ENCODE data around the gene TRIM31. TPM values are rescaled to one million over a fixed set of nuclear protein-coding genes. Genes with fewer than 3 reads are reported as not detected.
A peak's percentile ranks its signal among the peaks of the same experiment; 100 is the strongest.

The TRIM31 gene
- total RNA-seq, 1 donor, result not detected

DNA sequence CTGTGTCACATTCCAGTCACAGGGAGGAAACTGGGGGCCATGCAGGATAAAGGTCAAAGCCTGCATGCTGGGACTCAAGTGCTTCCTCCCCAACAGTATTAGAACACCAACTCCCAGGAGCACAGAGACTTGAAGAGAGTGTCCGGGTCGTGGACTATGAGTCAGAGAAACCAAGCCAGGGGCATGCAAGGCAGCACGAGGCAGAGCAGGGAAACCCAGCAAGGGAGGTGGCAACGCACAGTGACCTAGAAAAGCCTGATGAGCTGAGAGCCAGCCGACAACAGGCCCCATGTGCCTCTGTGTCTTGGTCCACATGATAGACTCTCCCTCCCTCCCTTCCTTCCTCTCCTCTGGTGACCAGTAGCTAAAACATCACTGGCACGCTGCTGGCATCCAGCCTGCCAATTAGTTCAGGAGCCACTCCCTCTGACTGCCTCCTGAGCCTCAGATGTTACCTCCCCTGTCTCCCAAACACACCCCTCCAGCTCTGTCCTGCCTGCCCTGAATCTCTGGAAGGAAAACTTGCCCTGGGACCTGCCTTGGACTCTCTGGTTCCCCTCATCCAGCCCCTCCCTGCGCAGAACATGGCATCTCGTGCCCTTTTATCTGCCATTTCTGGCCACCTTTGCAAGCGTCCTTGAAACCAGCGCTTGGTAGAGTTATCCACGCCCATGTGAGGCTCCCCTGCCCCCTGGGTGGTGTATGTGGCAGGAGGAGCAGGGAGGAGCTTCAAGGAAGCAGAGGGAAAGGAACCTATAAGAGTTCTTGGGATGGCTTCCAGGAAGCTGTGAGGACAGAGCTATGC is 21.1 kb downstream of the TRIM31 start:
- no peak for DNase-seq (ENCODE audit: low read depth in 2 of 3, low spot score in 2 of 3)

DNA sequence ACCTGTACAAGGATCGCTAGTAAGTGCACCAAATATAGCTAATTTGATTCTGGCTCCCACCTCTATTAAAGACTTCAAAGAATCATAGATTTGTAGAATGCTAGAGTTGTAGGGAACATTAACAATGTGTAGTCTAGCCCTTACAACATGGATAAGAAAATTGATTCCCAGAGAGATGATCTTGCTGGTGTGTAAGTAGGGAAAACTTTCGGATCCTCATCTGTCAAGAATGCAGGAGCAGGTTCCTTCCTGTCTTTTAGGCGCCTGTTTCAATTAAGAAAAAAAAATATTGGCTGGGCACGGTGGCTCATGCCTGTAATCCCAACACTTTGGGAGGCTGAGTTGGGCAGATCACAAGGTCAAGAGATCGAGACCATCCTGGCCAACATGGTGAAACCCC is 25.0 kb downstream of the TRIM31 start:
- no peak for DNase-seq (ENCODE audit: low read depth in 2 of 3, low spot score in 2 of 3)

DNA sequence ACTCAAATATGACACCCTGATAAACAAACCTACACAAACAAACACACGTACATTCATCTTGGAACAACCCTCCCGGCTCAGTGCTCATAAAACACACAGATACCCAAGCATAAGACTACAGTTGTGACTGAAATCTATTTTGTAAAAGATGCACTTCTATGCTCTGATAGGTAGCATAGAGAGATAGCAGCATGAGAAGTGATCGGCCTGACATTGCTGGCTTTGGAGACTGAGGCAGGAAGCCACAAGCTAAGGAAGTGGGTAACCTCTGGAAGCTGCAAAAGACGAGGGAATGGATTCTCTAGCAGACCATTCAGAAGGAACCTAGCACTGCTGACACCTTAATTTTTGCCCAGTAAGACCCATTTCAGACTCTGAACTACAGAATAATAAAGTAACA is 35.7 kb downstream of the TRIM31 start:
- no peak for DNase-seq (ENCODE audit: low read depth in 2 of 3, low spot score in 2 of 3)

DNA sequence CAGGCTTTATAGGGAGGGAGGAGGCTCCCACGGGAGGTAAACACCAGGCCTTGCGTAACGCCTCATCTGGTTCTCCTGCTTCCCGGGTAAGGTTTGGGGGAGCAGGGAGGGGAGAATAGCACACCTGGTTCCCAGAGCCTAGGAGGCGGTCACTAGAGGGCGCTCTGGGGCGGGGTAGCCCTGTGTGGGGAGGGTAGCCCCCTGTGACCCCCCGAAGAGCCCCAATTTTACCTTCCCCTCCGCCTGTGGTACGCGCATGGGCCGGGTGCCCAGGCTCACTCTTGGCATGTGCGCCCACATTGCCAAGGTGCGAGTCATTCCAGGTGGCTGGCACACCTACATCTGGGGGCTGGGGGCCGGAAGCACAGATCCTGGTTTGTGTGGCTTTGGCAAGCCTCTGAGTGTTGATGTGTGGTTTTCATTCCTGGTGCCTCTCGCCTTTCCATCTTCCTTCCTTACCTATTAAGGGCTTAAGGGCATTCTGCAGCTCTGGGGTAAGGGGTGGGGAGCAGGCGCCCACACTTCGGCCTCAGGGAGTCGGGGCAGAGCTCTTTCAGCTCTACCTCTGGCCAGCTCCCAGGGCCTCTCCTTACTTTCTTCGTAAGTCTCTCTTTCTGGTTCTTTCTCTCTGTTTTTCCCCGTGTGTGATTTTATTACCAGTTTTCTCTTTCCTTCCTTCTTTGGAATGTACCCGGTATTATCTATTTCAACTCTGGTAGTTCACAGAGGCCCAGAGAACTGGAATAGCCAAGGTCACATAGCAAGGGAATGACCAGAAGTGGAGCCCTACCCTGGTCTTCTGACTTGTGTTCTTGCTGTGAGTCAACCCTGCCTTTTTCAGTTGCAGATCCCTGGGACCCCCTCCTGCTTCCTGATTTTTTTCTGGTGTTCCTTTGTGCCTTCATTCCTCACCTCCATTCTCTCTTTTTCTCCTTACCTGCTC is 36.8 kb downstream of the TRIM31 start:
- no peak for DNase-seq (ENCODE audit: low read depth in 2 of 3, low spot score in 2 of 3)

DNA sequence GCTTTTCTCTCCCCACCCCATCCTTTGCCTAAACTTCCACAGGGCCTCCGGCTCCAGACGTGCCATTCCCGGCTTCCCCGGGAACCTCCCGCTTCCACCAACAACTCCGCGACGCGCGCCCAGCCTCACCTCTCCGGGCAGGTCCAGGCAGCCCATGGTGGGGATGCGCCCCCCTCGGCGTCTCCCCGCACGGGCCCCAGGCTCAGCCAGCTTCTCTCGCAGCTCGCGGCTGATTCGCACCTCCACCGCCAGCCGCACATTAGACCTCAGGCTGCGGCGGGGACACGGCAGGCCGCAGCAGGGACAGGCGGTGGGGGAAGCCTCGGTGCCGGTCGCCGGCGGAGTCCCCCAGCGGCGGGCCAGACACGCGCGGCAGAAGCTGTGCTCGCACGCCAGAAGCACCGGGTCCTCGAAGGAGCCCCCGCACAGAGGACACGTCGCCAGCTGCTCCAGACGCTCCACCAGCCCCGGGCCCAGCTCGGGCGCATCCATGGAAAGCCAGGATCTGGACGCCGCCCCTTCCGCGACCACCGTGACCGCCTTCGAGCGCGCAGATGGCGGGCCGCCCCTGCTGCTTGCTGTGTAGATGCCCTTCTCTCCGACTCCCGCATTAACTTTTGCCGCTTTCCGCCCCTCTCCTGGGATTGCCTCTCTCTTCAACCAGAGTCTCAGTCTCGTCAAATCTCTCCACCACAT is 37.6 kb downstream of the TRIM31 start, which contains the start of gene RNF39:
TSS of gene RNF39 (minus strand) at position 676 of the 696 bp plus-strand sequence. CDS start at position 492, 184 bp downstream.
- no peak for DNase-seq (ENCODE audit: low read depth in 2 of 3, low spot score in 2 of 3)

DNA sequence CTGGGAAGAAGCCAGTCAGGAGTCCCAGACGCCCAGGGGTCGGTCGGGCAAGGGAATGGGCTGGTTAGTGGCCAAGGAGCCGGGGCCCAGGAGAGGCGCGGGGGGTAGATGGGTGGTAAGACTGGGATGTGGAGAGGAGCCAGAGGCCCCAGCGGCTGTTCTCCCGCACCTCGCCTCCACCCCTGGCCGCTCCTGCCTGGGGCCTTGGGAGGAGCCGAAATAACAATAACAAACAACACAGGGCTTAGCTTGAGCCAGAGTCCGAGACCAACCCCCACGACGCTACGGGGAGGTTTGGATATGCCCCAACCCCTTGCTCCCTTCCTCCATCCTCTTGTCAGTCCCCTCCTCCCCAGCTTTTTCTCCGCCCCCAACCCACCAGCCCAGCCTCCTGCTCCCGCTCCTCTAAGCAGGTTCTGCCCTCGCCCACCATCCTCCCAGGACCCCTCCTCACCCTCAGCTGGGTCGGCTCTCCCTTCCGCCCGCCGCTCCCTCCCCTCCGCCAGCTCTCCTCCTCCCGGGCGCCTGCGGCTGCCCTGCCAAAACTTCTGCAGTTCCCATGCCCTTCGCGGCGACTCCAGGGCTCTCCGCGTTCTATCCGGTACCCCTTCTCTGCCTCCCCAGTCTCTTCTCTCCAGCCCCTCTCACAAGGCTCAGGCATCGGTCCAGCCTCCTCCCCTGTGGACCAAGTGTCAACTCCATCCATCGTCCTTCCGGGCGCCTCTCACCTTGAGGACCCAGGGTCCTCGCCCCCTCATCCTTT is 38.4 kb downstream of the TRIM31 start:
- DNase-seq (ENCODE audit: low read depth in 2 of 3, low spot score in 2 of 3), result no peak

DNA sequence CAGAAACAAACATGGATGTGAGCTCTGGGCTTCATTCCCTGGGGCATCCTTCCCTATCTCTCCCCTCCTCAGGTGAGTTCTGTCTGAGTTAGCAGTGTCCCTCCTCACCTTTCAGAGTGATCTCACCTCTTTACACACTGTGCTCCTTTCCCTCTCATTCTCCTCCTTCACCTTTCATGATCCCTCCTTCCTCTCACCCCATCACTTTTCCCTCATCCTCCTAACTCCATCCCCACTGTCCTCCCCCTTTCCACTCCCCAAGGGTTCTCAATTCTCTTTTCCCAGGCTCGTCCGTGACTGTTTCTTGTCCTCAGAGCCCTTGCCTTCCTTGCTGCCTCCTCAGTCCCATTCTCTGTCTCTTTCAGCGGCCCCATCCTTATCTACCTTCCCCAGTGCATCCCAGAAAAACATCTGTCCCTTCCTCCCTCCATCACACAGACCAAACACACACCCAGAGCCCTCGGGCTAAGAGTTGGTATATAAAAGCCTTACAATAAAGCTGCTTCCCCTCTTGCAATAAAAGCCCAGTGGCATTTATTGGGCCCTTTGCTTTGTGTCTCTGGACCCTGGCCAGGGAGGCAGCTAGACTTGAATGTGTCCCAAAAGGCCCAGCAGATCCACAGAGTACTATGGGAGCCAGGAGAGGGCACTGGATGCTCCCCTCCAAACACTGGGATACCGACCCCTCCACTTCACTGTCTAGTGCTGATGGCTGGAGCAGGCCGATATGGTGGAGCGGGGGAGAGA is 39.2 kb downstream of the TRIM31 start:
- no peak for DNase-seq (ENCODE audit: low read depth in 2 of 3, low spot score in 2 of 3)

DNA sequence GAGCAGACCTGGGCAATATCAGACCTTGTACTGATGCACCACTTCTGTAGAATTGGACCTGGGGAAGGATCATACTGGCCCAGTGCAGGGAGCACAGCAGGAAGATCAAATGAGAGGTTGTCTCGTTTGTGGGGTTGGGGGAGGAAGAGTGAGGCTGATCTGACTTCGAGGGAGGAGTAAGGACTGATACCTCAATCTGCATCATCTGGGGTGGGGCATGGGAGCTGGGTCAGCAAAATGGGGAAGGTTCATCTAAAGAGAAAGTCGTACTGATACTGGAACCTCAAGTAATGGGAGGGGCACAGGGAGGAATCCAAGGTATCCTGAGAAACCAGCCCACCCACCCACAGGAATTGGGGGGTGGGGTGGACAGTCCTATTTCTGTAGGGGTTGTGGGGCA is 41.0 kb downstream of the TRIM31 start:
- no peak for DNase-seq (ENCODE audit: low read depth in 2 of 3, low spot score in 2 of 3)

DNA sequence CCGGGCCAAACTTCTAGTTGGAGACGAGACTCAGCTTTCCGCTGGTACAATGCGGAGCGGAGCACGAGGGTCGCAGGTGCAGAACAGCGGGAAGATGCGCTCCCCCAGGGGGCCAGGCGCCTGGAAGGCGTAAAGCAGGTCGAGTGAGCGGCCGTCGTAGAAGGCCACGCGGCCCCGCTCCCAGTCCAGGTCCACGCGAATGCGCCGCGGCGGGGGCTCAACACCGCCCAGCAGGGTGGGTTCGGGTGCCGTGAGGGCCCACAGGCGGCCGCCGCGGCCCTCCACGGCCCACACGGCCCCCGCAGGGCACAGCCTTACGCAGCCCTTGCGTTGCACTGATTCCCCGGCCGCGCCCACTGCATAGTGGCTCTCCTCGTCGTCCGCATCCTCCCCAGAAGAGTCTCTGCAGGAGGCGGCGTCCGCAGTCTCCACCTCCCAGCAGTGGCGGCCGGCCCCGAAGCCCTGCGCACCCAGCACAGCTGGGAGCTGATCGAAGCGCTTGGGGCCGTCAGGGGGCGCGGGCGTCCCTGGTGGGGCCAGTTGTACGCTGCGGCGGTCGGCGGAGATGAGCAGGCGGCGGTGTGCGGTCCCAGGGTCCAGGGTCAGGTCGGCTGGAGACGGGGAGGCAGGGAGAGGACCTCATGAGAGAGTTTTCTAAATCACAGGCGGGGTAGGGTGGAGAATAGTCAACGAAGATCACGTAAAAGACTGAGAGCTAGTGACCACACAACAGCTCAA is 41.6 kb downstream of the TRIM31 start:
- peak in 1 of 3 donors; percentile 50 for DNase-seq (ENCODE audit: low read depth in 2 of 3, low spot score in 2 of 3)

DNA sequence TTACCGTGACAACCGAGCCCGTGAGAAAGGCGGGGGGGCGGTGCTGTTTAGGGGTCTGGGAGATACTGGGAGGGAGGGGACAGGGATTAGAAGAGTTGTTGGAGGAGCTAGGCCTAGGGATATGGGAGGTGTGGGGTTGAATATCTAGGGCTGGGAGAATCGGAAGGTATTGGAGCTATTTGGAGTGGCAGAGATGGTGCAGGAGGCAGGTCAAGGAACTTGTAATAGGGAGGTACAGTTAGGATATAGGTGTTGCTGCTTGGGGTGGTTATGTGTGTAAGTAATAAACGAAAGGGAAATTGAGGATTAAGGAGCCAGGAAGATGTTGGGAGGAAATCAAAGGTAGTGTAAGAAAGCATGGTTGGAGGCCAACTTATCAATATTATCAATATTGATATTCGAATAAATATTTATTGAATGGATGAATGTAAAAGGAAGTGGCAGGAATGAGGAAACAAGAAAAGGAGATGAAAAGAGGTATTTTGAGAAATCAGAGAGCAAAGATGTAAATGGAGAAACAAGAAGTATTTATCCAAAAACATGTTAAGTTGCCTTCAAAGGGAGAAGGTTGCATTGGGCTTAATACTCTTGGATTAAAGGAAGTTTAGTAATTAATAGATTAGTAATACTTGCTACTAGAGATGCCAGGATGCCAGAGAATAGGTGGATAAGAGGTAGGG is 45.3 kb downstream of the TRIM31 start:
- no peak for DNase-seq (ENCODE audit: low read depth in 2 of 3, low spot score in 2 of 3)

DNA sequence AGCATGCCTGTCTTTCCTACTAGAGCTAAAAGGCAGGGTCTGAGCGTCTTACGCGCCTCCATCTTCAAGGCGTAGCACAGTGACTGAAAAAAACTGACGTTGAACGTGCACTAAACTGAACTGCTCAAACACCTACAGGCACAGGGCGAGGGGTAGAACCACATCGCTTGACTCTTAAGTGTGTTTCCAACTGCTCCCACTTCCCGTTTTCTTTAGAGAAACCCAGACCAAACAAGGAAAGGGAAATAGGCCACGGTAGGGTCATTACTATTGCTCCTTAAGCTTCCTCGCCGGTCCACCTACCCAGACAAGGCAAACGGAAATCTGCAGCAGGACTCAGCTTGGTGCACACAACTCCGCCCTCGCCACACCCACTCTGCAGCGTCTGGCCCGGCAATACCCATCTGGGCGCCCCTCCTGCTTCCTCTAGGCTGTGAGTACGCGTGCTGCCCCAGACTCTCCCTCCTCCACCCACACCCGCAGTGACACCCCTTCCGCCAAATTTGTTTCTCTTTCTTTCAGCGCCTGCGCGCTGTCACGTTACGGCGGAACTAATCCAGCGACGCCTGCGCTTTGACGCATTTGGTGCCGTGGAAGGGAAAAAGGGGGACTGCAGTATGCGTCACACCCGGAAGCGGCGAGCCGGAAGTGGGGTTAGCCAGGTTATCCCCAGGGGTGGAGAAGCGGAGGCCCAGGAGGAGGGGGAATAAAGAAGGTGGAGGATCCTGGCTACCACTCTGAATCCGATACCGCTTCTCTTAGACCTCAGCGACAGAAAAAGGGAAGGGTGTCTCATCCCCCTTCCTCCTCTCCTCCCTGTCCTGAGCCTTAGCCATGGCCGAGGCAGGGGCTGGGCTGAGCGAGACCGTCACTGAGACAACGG is 46.1 kb downstream of the TRIM31 start, which contains the start of gene PPP1R11:
TSS of gene PPP1R11 (plus strand) at position 622 of the 883 bp plus-strand sequence. CDS start at position 835, 213 bp downstream.
- DNase-seq (ENCODE audit: low read depth in 2 of 3, low spot score in 2 of 3), result peak; percentile 97 to 100 (median 100)

DNA sequence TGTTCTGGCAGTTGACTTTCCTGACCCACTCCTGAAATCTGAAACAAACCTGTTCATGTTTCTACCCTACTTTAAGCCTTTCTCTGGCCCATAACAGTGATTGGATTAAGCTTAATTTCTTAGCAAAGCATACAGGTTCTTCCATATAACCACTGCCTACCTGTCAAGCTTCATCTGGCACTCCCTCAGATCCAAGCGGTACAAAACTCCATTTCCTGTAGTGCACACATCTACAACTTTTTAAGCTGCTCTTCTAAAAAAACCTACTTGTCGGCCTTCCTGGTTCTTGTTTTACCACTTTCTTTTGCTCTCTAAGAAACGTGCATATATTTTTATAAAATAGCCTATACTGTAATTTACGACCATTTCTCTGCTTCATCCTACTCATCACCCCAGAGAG is 46.8 kb downstream of the TRIM31 start:
- DNase-seq (ENCODE audit: low read depth in 2 of 3, low spot score in 2 of 3), result no peak

DNA sequence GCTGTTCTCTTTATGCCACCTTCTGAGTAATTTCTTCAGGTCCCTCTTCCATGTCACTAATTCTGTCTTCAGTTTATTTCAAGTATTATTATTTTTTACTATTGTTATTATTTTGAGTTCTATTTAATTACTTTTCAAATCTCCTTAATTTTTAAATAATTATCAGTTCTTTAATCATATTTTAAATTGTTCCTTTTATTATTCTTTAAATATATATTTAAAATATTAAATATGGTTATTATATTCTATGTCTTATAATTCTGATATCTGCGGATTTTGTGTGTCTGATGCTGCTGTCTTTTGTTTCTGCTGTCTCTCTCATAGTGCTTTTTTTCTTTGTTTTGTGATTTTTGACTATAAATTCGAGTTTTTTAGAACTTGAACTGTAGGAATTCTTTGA is 49.6 kb downstream of the TRIM31 start:
- no peak for DNase-seq (ENCODE audit: low read depth in 2 of 3, low spot score in 2 of 3)

DNA sequence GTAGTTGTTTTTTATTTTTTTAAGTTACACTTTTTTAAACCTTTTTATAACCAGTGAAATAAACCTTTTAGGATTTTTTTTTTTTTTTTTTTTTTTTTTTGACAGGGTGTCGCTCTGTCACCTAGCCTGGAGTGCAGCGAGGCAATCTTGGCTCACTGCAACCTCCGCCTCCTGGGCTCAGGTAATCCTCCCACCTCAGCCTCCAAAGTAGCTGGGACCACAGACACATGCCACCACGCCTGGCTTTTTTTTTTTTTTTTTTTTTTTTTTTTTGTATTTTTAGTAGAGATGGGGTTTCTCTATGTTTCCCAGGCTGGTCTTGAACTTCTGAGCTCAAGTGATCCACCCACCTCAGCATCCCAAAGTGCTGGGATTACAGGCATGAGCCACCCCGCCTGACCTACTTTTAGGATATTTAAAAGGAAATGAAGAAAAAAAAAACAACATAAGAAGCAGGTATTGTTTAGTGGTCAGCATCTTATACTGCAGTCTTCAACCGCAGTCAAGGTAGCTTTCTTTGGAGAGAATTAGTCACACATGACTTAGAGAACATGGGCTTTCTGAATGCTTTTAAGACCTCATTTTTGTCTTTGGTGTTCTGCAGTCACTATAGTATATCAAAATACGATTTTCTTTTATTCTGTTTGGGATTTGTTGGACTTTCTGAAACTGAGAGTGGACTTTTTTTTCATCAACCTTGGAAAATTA is 50.3 kb downstream of the TRIM31 start:
- no peak for DNase-seq (ENCODE audit: low read depth in 2 of 3, low spot score in 2 of 3)

DNA sequence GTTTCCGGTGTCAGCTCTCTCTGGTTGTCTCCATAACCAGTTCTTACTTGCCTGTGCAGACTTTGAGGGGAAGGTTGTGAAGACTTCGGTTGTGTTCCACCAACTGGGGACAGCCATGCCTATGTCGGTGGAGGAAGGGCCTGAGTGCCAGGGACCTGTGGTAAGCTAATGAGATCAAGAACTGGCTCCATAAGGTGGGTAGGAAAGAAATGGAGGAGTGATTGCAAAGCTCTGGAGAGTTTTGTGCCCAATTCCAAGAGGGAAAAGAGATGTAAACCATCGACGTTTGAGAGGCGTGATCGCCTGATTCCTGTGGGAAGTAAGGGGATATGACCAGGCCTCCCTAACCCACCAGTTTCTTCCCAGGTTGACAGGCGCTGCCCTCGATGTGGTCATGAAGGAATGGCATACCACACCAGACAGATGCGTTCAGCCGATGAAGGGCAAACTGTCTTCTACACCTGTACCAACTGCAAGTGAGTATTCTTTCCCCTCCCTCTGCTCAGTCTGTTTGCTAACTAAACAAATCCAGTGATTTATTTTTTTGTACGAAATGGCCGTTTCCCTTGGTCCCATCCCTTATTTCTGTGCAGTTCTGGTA is 50.9 kb downstream of the TRIM31 start:
- DNase-seq (ENCODE audit: low read depth in 2 of 3, low spot score in 2 of 3), result no peak

Data from hematopoietic multipotent progenitor cell (in vitro differentiated cells).